GM06990 (cell line): ENCODE measurements around the gene CLIC5.

ENCODE experiments used
- DNase-seq: peaks from one replicate; pipeline ENCODE4 v3.0.0-alpha.2; 2011; ENCODE audit not compliant: insufficient read length; ENCODE audit errors: extremely low read depth
- H3K27me3 ChIP-seq: replicated peaks from 2 replicates; pipeline ENCODE4 v1.6.0; 2011; ENCODE audit warnings: low read length; ENCODE audit not compliant: control insufficient read depth, insufficient read depth
- H3K36me3 ChIP-seq: 2 replicates; pipeline ENCODE4 v1.5.1; 2011; ENCODE audit warnings: low read length; ENCODE audit not compliant: control insufficient read depth, insufficient read depth
- H3K4me3 ChIP-seq: replicated peaks from 2 replicates; pipeline ENCODE4 v1.5.1; 2011; ENCODE audit warnings: low read depth, mild to moderate bottlenecking, control low read depth, low read length
- TF ChIP-seq, protein P1 (sequence below): IDR thresholded peaks from 2 replicates; pipeline ENCODE4 v1.5.1; 2011; ENCODE audit warnings: low read length, control low read depth, mild to moderate bottlenecking, inconsistent platforms; ENCODE audit not compliant: insufficient read depth, poor library complexity, severe bottlenecking

Gene CLIC5

GRCh38 chr6:45991189-45991588 lies 24.5 kb downstream of the CLIC5 start:
- Histone ChIP-seq H3K36me3 (no peaks in the 10 kb centered on the region), H3K4me3 (no peak overlapping the region), H3K27me3 (no peaks in the 10 kb centered on the region; the same call in 1 of the 2 replicates)
- DNase-seq: no peak
- TF ChIP-seq, protein P1, sequence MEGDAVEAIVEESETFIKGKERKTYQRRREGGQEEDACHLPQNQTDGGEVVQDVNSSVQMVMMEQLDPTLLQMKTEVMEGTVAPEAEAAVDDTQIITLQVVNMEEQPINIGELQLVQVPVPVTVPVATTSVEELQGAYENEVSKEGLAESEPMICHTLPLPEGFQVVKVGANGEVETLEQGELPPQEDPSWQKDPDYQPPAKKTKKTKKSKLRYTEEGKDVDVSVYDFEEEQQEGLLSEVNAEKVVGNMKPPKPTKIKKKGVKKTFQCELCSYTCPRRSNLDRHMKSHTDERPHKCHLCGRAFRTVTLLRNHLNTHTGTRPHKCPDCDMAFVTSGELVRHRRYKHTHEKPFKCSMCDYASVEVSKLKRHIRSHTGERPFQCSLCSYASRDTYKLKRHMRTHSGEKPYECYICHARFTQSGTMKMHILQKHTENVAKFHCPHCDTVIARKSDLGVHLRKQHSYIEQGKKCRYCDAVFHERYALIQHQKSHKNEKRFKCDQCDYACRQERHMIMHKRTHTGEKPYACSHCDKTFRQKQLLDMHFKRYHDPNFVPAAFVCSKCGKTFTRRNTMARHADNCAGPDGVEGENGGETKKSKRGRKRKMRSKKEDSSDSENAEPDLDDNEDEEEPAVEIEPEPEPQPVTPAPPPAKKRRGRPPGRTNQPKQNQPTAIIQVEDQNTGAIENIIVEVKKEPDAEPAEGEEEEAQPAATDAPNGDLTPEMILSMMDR: no peak

DNA sequence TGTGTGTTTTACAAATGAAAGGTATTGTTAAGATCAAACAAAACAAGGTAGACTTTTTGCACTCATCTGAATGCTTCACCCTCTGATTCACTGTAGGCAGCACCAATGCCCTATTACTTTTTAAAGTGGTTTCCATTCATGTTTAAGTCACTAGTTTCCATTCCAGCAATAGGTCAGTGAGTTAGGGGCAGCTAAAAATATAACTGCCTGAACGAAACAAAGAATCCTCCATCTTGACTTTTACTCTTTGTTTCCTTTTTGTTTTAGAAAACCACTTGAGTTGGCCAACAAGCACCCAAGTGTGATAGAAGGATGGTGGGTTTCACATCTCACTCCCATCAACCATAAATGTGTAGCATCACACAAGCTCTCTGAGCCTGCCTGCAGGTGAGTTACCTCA lies 25.5 kb downstream of the CLIC5 start:
- Histone ChIP-seq H3K36me3 (no peaks in the 10 kb centered on the region), H3K4me3 (no peak overlapping the region), H3K27me3 (peaks cover 1% of the 10 kb centered on the region; the same call in 1 of the 2 replicates)
- DNase-seq: peak; percentile 16
- TF ChIP-seq, protein P1: no peak

DNA sequence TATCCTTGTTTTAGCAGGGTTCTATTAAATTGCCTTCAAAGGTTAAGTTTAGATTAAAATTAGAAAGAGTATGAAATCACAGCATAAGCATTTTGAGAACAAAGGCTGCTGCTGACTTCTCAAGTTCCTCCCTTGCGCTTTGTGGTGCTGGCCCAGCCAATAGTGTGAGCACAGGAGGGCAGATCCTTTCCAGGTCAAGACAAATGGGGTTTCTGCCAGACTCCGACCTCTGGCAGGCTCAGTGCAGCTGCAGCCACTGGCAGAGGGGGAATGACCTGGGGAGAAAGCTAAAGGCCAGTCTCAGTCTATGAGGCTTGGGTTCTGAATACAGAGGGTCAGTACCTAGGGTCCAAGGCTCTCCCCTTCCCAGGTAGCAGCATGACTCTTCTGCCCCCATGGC lies 27.0 kb downstream of the CLIC5 start:
- H3K36me3 ChIP-seq: no peaks in the 10 kb centered on the region
- no peak for DNase-seq
- TF ChIP-seq, protein P1: no peak
- peaks cover 1% of the 10 kb centered on the region; the same call in 1 of the 2 replicates for H3K27me3 ChIP-seq
- H3K4me3 ChIP-seq: no peak overlapping the region

DNA sequence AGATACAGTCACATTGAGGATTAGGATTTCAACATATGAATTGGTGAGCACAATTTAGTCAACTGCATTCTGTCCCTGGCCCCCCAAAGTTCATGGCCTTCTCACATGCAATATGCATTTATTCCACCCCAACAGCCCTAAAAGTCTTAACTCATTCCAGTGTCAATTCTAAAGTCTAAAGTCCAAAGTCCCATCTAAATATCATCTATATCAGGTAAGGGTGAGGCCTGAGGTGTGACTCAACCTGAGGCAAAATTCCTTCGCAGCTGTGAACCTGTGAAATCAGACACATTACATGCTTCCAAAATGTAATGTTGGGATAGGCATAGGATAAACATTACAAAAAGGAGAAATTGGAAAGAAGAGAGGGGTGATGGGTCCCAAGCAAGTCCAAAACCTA lies 27.8 kb downstream of the CLIC5 start:
- H3K36me3 ChIP-seq: no peaks in the 10 kb centered on the region
- no peak overlapping the region for H3K4me3 ChIP-seq
- TF ChIP-seq, protein P1: no peak
- H3K27me3 ChIP-seq: peaks cover 1% of the 10 kb centered on the region
- no peak for DNase-seq

- H3K36me3 ChIP-seq: no peaks in the 10 kb centered on the region
- TF ChIP-seq, protein P1: no peak
- peaks cover 1% of the 10 kb centered on the region for H3K27me3 ChIP-seq
- DNase-seq: no peak
- H3K4me3 ChIP-seq: no peak overlapping the region
Measured at GRCh38 chr6:45986746-45987274, 28.9 kb downstream of the CLIC5 start.
